Retina (tissue), 1 donor: ENCODE measurements around the gene PGAP6.
"Not testable (repeated sequence)": the region's sequence is repeated elsewhere in the genome, so short reads cannot be mapped to it uniquely, and the experiment has no call there.

Experiments
- DNase-seq: peaks from one replicate; pipeline ENCODE4 v3.0.0-alpha.2; 2016

PGAP6 gene

GRCh38 chr16:363766-364490 lies 17.9 kb downstream of the PGAP6 start:
- no peak for DNase-seq

GRCh38 chr16:363110-363765 lies 18.5 kb downstream of the PGAP6 start:
- no peak for DNase-seq

- not testable (repeated sequence) for DNase-seq
These were observed 19.1 kb downstream of the PGAP6 start for GRCh38 chr16:362702-362999.

GRCh38 chr16:361872-362701 lies 19.7 kb downstream of the PGAP6 start:
- DNase-seq: peak; percentile 58

GRCh38 chr16:361341-361871 lies 20.4 kb downstream of the PGAP6 start:
- no peak for DNase-seq

- DNase-seq: no peak
These were observed 21.0 kb downstream of the PGAP6 start for GRCh38 chr16:360698-361336.

- DNase-seq: no peak
These were observed 21.7 kb downstream of the PGAP6 start for GRCh38 chr16:359871-360697.

GRCh38 chr16:359067-359763 lies 22.6 kb downstream of the PGAP6 start:
- DNase-seq: no peak

GRCh38 chr16:356741-357140 lies 25.0 kb downstream of the PGAP6 start:
- no peak for DNase-seq

- no peak for DNase-seq
These were observed 26.8 kb downstream of the PGAP6 start for GRCh38 chr16:354971-355461.

- no peak for DNase-seq
These were observed 27.4 kb downstream of the PGAP6 start for GRCh38 chr16:354291-354881.

- DNase-seq: no peak
These were observed 28.1 kb downstream of the PGAP6 start for GRCh38 chr16:353404-354290.

GRCh38 chr16:352547-353403 lies 29.0 kb downstream of the PGAP6 start, which contains the start of gene AXIN1:
TSS of gene AXIN1 (minus strand) at chr16:352723. CDS start at chr16:347025, 5,698 bp downstream.
- peak; percentile 89 for DNase-seq

GRCh38 chr16:351804-352520 lies 29.8 kb downstream of the PGAP6 start:
- DNase-seq: no peak

GRCh38 chr16:350203-350602 lies 31.6 kb downstream of the PGAP6 start:
- no peak for DNase-seq

GRCh38 chr16:349211-349610 lies 32.6 kb downstream of the PGAP6 start:
- DNase-seq: no peak

GRCh38 chr16:348495-348894 lies 33.3 kb downstream of the PGAP6 start:
- DNase-seq: not testable (repeated sequence)

- no peak for DNase-seq
These were observed 34.6 kb downstream of the PGAP6 start for GRCh38 chr16:347203-347602.
